Left ventricle myocardium superior (tissue), 1 donor: Measurements from ENCODE around the gene SKP1. TPM values are rescaled to one million over a fixed set of nuclear protein-coding genes. Genes with fewer than 3 reads are reported as not detected.

ENCODE experiments used
- ATAC-seq: fragments of 200-7000 bp; cut with Tn5 transposase; one replicate; pipeline ENCODE4 v1.9.1; 2020; ENCODE audit warnings: mild to moderate bottlenecking, moderate library complexity
- DNase-seq: peaks from one replicate; pipeline ENCODE4 v3.0.0-alpha.2; 2020
- intact Hi-C: fragments of 100-400 bp; cut with micrococcal nuclease; formaldehyde crosslinking; loops from one replicate; pipeline ENCODE4 v1.11.0; 2022
- total RNA-seq: library from RNA; stranded (reverse); fragmentation: NEBNext Ultra II Directional; extraction: Animal tissue kit (Norgen Biotek cat#: 25700); gene quantifications from one replicate; pipeline ENCODE4 v1.2.1, GENCODE V29; 2021
- donor health status: DM: no; HTN: yes; CAD: no; lungs with severe emphysema.

The SKP1 gene
- total RNA-seq, 1 donor from 2014 or later, result 478 TPM

GRCh38 chr5:134133995-134134541 is 42.7 kb downstream of the SKP1 start:
- ATAC-seq (no peak), DNase-seq (no peak)
- intact Hi-C loops, result no loop called here

GRCh38 chr5:134133188-134133994 is 43.4 kb downstream of the SKP1 start:
- no peak for DNase-seq
- intact Hi-C loops, result no loop called here
- no peak for ATAC-seq

- DNase-seq (no peak), ATAC-seq (no peak)
- intact Hi-C loops, result no loop called here
These were observed 44.2 kb downstream of the SKP1 start for GRCh38 chr5:134132372-134133187.

GRCh38 chr5:134131578-134132350 is 45.0 kb downstream of the SKP1 start:
- DNase-seq, result no peak
- ATAC-seq, result no peak
- intact Hi-C loops, result no loop called here

- intact Hi-C loops, result no loop called here
- no peak for DNase-seq
- no peak for ATAC-seq
These were observed 45.6 kb downstream of the SKP1 start for GRCh38 chr5:134131165-134131564.

- intact Hi-C loops, result no loop called here
- no peak for DNase-seq
- no peak for ATAC-seq
These were observed 46.4 kb downstream of the SKP1 start for GRCh38 chr5:134130239-134130945.

- intact Hi-C loops, result no loop called here
- ATAC-seq (no peak), DNase-seq (no peak)
These were observed 47.1 kb downstream of the SKP1 start for GRCh38 chr5:134129411-134130238.

GRCh38 chr5:134128648-134128995 is 48.1 kb downstream of the SKP1 start:
- ATAC-seq (no peak), DNase-seq (no peak)
- intact Hi-C loops, result no loop called here

GRCh38 chr5:134127988-134128647 is 48.6 kb downstream of the SKP1 start:
- ATAC-seq, result no peak
- intact Hi-C loops, result no loop called here
- DNase-seq, result no peak

- peak; percentile 80 for ATAC-seq
- DNase-seq, result peak; percentile 76
- intact Hi-C loops, result no loop called here
These were observed 49.3 kb downstream of the SKP1 start for GRCh38 chr5:134127376-134127861.

GRCh38 chr5:134125039-134126015 is 51.4 kb downstream of the SKP1 start:
- ATAC-seq, result peak; percentile 55
- intact Hi-C loops, result no loop called here
- DNase-seq, result peak; percentile 55

GRCh38 chr5:134124289-134125038 is 52.3 kb downstream of the SKP1 start:
- ATAC-seq, result no peak
- no peak for DNase-seq
- intact Hi-C loops, result no loop called here

GRCh38 chr5:134123360-134123759 is 53.4 kb downstream of the SKP1 start:
- intact Hi-C loops, result no loop called here
- no peak for ATAC-seq
- no peak for DNase-seq

- ATAC-seq, result no peak
- intact Hi-C loops, result no loop called here
- no peak for DNase-seq
These were observed 54.2 kb downstream of the SKP1 start for GRCh38 chr5:134122530-134122929.

GRCh38 chr5:134120386-134121138 is 56.2 kb downstream of the SKP1 start:
- ATAC-seq, result no peak
- intact Hi-C loops, result no loop called here
- DNase-seq, result no peak
